HepG2 (cell line): ENCODE measurements around the gene IGSF21.

Experiments
- NFYB ChIP-seq: sonication (generic); formaldehyde crosslinking; IDR thresholded peaks from 2 replicates; pipeline ENCODE4 v1.4.0; 2020; ENCODE audit warnings: missing genetic modification reagents
- NR2C2 ChIP-seq: sonication (generic); formaldehyde crosslinking; IDR thresholded peaks from 2 replicates; pipeline ENCODE4 v1.4.0; 2020; ENCODE audit warnings: missing genetic modification reagents, mild to moderate bottlenecking, moderate library complexity, borderline replicate concordance
- REL ChIP-seq: sonication (generic); formaldehyde crosslinking; conservative IDR thresholded peaks from 2 replicates; pipeline ENCODE4 v1.8.0; 2022; ENCODE audit warnings: mild to moderate bottlenecking, missing genetic modification reagents, moderate library complexity
- RNF2 ChIP-seq: fragments of 450-650 bp; conservative IDR thresholded peaks from 2 replicates; pipeline ENCODE4 v1.6.1; 2016; ENCODE audit warnings: low read depth
- SMARCE1 ChIP-seq: fragments of 450-650 bp; IDR thresholded peaks from 2 replicates; pipeline ENCODE4 v1.6.1; 2017; ENCODE audit warnings: borderline replicate concordance
- ZBTB8A ChIP-seq: sonication (generic); formaldehyde crosslinking; IDR thresholded peaks from 2 replicates; pipeline ENCODE4 v1.4.0; 2020; ENCODE audit warnings: mild to moderate bottlenecking, low read depth, missing genetic modification reagents, borderline replicate concordance
- ZNF337 ChIP-seq: sonication (generic); formaldehyde crosslinking; IDR thresholded peaks from 2 replicates; pipeline ENCODE4 v1.5.1; 2020; ENCODE audit warnings: missing genetic modification reagents, low read depth, mild to moderate bottlenecking, borderline replicate concordance
- TF ChIP-seq, protein P1 (sequence below): sonication (generic); formaldehyde crosslinking; IDR thresholded peaks from 2 replicates; pipeline ENCODE4 v1.5.0; 2020; ENCODE audit warnings: mild to moderate bottlenecking, missing genetic modification reagents, moderate library complexity

DNA sequence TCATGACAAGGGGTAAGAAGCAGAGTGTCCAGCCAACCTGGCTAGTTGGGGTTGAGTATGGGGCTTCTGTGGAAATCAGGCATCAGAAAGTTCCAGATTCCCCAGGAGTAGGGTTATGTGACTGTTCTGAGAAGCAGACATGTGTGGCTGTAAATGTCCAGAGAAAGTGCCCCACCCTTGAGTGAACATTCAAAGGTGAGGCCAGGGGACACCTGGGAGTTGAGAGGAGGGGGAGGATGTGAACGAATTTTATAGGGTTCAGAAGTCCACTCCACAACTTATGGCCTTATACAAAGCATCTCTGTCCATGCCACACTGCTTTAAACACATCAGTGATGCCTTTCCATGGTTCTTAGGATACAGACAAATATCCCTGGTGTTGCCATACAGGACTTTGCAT, 133.3 kb downstream of the IGSF21 start:
- TF ChIP-seq ZBTB8A (no peak), NFYB (CRISPR knock-in tag) (no peak), RNF2 (no peak), ZNF337 (CRISPR knock-in tag) (no peak), REL (CRISPR knock-in tag) (no peak), SMARCE1 (no peak), NR2C2 (CRISPR knock-in tag) (no peak)
- TF ChIP-seq, protein P1, sequence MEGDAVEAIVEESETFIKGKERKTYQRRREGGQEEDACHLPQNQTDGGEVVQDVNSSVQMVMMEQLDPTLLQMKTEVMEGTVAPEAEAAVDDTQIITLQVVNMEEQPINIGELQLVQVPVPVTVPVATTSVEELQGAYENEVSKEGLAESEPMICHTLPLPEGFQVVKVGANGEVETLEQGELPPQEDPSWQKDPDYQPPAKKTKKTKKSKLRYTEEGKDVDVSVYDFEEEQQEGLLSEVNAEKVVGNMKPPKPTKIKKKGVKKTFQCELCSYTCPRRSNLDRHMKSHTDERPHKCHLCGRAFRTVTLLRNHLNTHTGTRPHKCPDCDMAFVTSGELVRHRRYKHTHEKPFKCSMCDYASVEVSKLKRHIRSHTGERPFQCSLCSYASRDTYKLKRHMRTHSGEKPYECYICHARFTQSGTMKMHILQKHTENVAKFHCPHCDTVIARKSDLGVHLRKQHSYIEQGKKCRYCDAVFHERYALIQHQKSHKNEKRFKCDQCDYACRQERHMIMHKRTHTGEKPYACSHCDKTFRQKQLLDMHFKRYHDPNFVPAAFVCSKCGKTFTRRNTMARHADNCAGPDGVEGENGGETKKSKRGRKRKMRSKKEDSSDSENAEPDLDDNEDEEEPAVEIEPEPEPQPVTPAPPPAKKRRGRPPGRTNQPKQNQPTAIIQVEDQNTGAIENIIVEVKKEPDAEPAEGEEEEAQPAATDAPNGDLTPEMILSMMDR (CRISPR knock-in tag): no peak
